ENCODE measurements around the gene APLF. TPM values are rescaled to one million over a fixed set of nuclear protein-coding genes. Genes with fewer than 3 reads are reported as not detected.

APLF gene
- total and polyA plus RNA-seq, 2 experiments from 2014 or later: 3.0 to 3.7 TPM

GRCh38 chr2:68565858-68566257 is 98.5 kb downstream of the APLF start (continued):
- no peak for TF ChIP-seq ZNF462 (CRISPR knock-in tag; IDR thresholded peaks at IDR 0.05)
- TF ChIP-seq JUNB (IDR thresholded peaks at IDR 0.05; ENCODE audit: unreplicated experiment): no peak
- TF ChIP-seq STAT1 (IDR thresholded peaks at IDR 0.05; ENCODE audit: unreplicated experiment): no peak
- no peak for TF ChIP-seq NANOG (IDR thresholded peaks at IDR 0.05; ENCODE audit: borderline replicate concordance)
- TF ChIP-seq ETS1 (IDR thresholded peaks at IDR 0.05): no peak

- Mint-ChIP-seq H3K9me3 (no peaks in the 10 kb centered on the region), H3K27ac (no peak overlapping the region), H3K4me3 (no peak overlapping the region), H3K36me3 (ENCODE audit: low read depth) (peaks cover 6% of the 10 kb centered on the region; the same call in 1 of the 3 replicates), H3K4me1 (no peaks in the 10 kb centered on the region), H3K27me3 (ENCODE audit: insufficient read depth, low read depth, poor library complexity) (no peaks in the 10 kb centered on the region)
- Histone ChIP-seq H3K79me2 (replicated peaks; ENCODE audit: insufficient read depth) (no peaks in the 10 kb centered on the region), H3K4me3 (no peak overlapping the region), H3K9me2 (ENCODE audit: insufficient read depth) (no peaks in the 10 kb centered on the region), H3K27ac (ENCODE audit: low read depth) (no peak overlapping the region), H3F3A (replicated peaks; ENCODE audit: low read depth) (no peaks in the 10 kb centered on the region), H3K36me3 (ENCODE audit: insufficient read depth) (no peaks in the 10 kb centered on the region), H2AFZ (no peak overlapping the region), H3K4me1 (ENCODE audit: insufficient read depth) (no peaks in the 10 kb centered on the region), H3K4me2 (no peak overlapping the region), H4K20me1 (replicated peaks; ENCODE audit: insufficient read depth) (no peaks in the 10 kb centered on the region), H3K27me3 (ENCODE audit: insufficient read depth) (no peaks in the 10 kb centered on the region)
- no peak for DNase-seq (ENCODE audit: low spot score)
- no peak for ATAC-seq
- TF ChIP-seq JUNB (IDR thresholded peaks at IDR 0.05; ENCODE audit: unreplicated experiment): no peak
- TF ChIP-seq EZH2 (IDR thresholded peaks at IDR 0.05; ENCODE audit: low read depth, unreplicated experiment): no peak
- TF ChIP-seq ETS1 (IDR thresholded peaks at IDR 0.05): no peak
- TF ChIP-seq CREB1 (CRISPR knock-in tag; IDR thresholded peaks at IDR 0.05; ENCODE audit: low read depth): no peak
- no peak for TF ChIP-seq POLR2AphosphoS5 (IDR thresholded peaks at IDR 0.05; ENCODE audit: low read depth)
- no peak for TF ChIP-seq NANOG (IDR thresholded peaks at IDR 0.05; ENCODE audit: borderline replicate concordance)
- TF ChIP-seq ZNF114 (CRISPR knock-in tag; IDR thresholded peaks at IDR 0.05): no peak
- no peak for TF ChIP-seq ZNF331 (CRISPR knock-in tag; IDR thresholded peaks at IDR 0.05; ENCODE audit: low read depth)
- no peak for TF ChIP-seq STAT1 (IDR thresholded peaks at IDR 0.05; ENCODE audit: unreplicated experiment)
- no peak for TF ChIP-seq EZH2phosphoT487 (IDR thresholded peaks at IDR 0.05; ENCODE audit: unreplicated experiment)
- no peak for TF ChIP-seq CTCF (conservative IDR thresholded peaks at IDR 0.05; ENCODE audit: low read depth in 2 of 2)
Measured at GRCh38 chr2:68566362-68566761, 99.0 kb downstream of the APLF start.
